Measurements from ENCODE around the gene PREX1.

Gene PREX1

DNA sequence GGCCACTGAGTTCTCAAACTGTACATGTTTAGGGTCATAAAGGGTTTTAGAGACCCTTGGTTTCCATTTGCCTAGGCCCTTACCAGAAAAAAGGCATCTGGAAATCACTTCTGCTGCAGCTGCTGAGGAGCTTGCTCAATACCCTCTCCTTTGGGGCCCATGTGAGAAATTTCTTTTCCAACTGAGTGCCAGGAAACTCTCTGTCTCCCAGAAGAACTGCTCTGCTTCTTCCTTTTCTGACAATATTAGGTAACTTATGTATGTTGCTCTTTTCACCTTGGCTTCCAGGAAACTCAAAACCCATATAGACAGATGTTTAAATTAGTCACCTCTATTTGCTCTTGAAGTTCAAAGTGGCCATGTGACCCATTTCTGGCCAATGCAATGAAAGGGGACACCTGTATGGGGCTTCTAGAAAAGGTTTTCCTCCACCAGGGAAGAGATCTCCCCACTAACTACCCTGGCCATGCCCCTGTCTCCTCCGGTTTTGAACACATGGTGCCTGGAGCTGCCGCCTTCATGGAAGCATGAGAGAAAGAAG, 121.6 kb downstream of the PREX1 start:
- H3K4me3 ChIP-seq (ENCODE audit: low read depth in 1 of 2, low read length in 2 of 2) = no peak overlapping the region
- H3K27me3 ChIP-seq (ENCODE audit: control insufficient read depth in 1 of 2, insufficient read depth in 2 of 2, low read length in 2 of 2) = no peaks in the 10 kb centered on the region
- H3K27ac ChIP-seq (ENCODE audit: low read depth, low read length) = no peak overlapping the region
- H3K4me1 ChIP-seq (ENCODE audit: control insufficient read depth in 1 of 2, insufficient read depth in 2 of 2, low read length in 2 of 2) = peaks cover 0 to 11% of the 10 kb centered on the region in 2 donors
- H3K9ac ChIP-seq (ENCODE audit: low read depth in 1 of 2, low read length in 2 of 2) = no peak overlapping the region
- H3K9me3 ChIP-seq (ENCODE audit: control insufficient read depth in 1 of 2, low read length in 2 of 2) = no peaks in the 10 kb centered on the region
- H3K36me3 ChIP-seq (ENCODE audit: control insufficient read depth in 1 of 2, insufficient read depth in 2 of 2, low read length in 2 of 2) = peaks cover 0 to 3% of the 10 kb centered on the region in 2 donors

GRCh38 chr20:48705240-48706115, 122.3 kb downstream of the PREX1 start:
- Histone ChIP-seq H3K9me3 (ENCODE audit: control insufficient read depth in 1 of 2, low read length in 2 of 2) (no peaks in the 10 kb centered on the region), H3K4me3 (ENCODE audit: low read depth in 1 of 2, low read length in 2 of 2) (no peak overlapping the region), H3K27me3 (ENCODE audit: control insufficient read depth in 1 of 2, insufficient read depth in 2 of 2, low read length in 2 of 2) (no peaks in the 10 kb centered on the region), H3K4me1 (ENCODE audit: control insufficient read depth in 1 of 2, insufficient read depth in 2 of 2, low read length in 2 of 2) (peaks cover 0 to 11% of the 10 kb centered on the region in 2 donors), H3K36me3 (ENCODE audit: control insufficient read depth in 1 of 2, insufficient read depth in 2 of 2, low read length in 2 of 2) (peaks cover 0 to 3% of the 10 kb centered on the region in 2 donors), H3K9ac (ENCODE audit: low read depth in 1 of 2, low read length in 2 of 2) (no peak overlapping the region), H3K27ac (ENCODE audit: low read depth, low read length) (no peak overlapping the region)

- Histone ChIP-seq H3K9me3 (ENCODE audit: control insufficient read depth in 1 of 2, low read length in 2 of 2) (no peaks in the 10 kb centered on the region), H3K27me3 (ENCODE audit: control insufficient read depth in 1 of 2, insufficient read depth in 2 of 2, low read length in 2 of 2) (no peaks in the 10 kb centered on the region), H3K4me1 (ENCODE audit: control insufficient read depth in 1 of 2, insufficient read depth in 2 of 2, low read length in 2 of 2) (peaks cover 0 to 11% of the 10 kb centered on the region in 2 donors), H3K9ac (ENCODE audit: low read depth in 1 of 2, low read length in 2 of 2) (no peak overlapping the region), H3K27ac (ENCODE audit: low read depth, low read length) (no peak overlapping the region), H3K4me3 (ENCODE audit: low read depth in 1 of 2, low read length in 2 of 2) (no peak overlapping the region), H3K36me3 (ENCODE audit: control insufficient read depth in 1 of 2, insufficient read depth in 2 of 2, low read length in 2 of 2) (peaks cover 4 to 5% of the 10 kb centered on the region in 2 donors)
Observed at GRCh38 chr20:48704761-48705160, 123.0 kb downstream of the PREX1 start.

GRCh38 chr20:48703511-48704219, 124.1 kb downstream of the PREX1 start:
- Histone ChIP-seq H3K27ac (ENCODE audit: low read depth, low read length) (no peak overlapping the region), H3K27me3 (ENCODE audit: control insufficient read depth in 1 of 2, insufficient read depth in 2 of 2, low read length in 2 of 2) (no peaks in the 10 kb centered on the region), H3K9ac (ENCODE audit: low read depth in 1 of 2, low read length in 2 of 2) (no peak overlapping the region), H3K9me3 (ENCODE audit: control insufficient read depth in 1 of 2, low read length in 2 of 2) (no peaks in the 10 kb centered on the region), H3K36me3 (ENCODE audit: control insufficient read depth in 1 of 2, insufficient read depth in 2 of 2, low read length in 2 of 2) (peaks cover 5 to 10% of the 10 kb centered on the region in 2 donors), H3K4me3 (ENCODE audit: low read depth in 1 of 2, low read length in 2 of 2) (no peak overlapping the region), H3K4me1 (ENCODE audit: control insufficient read depth in 1 of 2, insufficient read depth in 2 of 2, low read length in 2 of 2) (peaks cover 0 to 11% of the 10 kb centered on the region in 2 donors)

- Histone ChIP-seq H3K4me1 (ENCODE audit: control insufficient read depth in 1 of 2, insufficient read depth in 2 of 2, low read length in 2 of 2) (peaks cover under 1 to 17% of the 10 kb centered on the region in 2 donors), H3K36me3 (ENCODE audit: control insufficient read depth in 1 of 2, insufficient read depth in 2 of 2, low read length in 2 of 2) (peaks cover 5 to 11% of the 10 kb centered on the region in 2 donors), H3K27ac (ENCODE audit: low read depth, low read length) (no peak overlapping the region)
Observed at GRCh38 chr20:48703107-48703506, 124.7 kb downstream of the PREX1 start.

DNA sequence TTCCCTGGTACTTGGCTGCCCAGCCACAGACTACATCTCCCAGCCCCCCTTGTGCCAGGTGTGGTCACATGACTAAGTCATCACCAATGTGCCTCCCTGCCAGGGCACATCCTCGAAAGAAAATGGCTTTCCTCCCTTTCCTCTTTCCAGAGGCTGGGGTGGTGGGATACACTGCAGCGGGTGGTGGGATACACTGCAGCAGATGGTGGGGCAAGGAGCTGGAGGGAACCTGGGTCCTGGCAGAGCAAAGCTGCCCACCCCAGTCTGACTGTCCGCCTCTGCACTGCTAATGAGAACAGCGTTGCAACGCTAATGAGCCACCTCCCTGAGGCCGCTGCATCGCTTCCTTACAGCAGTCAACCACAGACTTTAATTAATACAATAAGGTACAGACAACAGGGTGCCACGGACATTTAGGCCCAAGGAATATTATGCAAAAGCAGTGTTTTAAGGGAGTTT, 125.3 kb downstream of the PREX1 start:
- Histone ChIP-seq H3K27ac (ENCODE audit: low read depth, low read length) (no peak overlapping the region), H3K9ac (ENCODE audit: low read depth in 1 of 2, low read length in 2 of 2) (no peak overlapping the region), H3K36me3 (ENCODE audit: control insufficient read depth in 1 of 2, insufficient read depth in 2 of 2, low read length in 2 of 2) (peaks cover 5 to 11% of the 10 kb centered on the region in 2 donors), H3K9me3 (ENCODE audit: control insufficient read depth in 1 of 2, low read length in 2 of 2) (no peaks in the 10 kb centered on the region), H3K4me1 (ENCODE audit: control insufficient read depth in 1 of 2, insufficient read depth in 2 of 2, low read length in 2 of 2) (peaks cover 7 to 22% of the 10 kb centered on the region in 2 donors), H3K27me3 (ENCODE audit: control insufficient read depth in 1 of 2, insufficient read depth in 2 of 2, low read length in 2 of 2) (no peaks in the 10 kb centered on the region), H3K4me3 (ENCODE audit: low read depth in 1 of 2, low read length in 2 of 2) (no peak overlapping the region)

More at GRCh38 chr20:48703107-48703506, 124.7 kb downstream of the PREX1 start:
- Histone ChIP-seq H3K9me3 (ENCODE audit: control insufficient read depth in 1 of 2, low read length in 2 of 2) (no peaks in the 10 kb centered on the region), H3K4me3 (ENCODE audit: low read depth in 1 of 2, low read length in 2 of 2) (no peak overlapping the region), H3K27me3 (ENCODE audit: control insufficient read depth in 1 of 2, insufficient read depth in 2 of 2, low read length in 2 of 2) (no peaks in the 10 kb centered on the region), H3K9ac (ENCODE audit: low read depth in 1 of 2, low read length in 2 of 2) (no peak overlapping the region)

- H3K27me3 ChIP-seq (ENCODE audit: control insufficient read depth in 1 of 2, insufficient read depth in 2 of 2, low read length in 2 of 2) = no peaks in the 10 kb centered on the region
- no peaks in the 10 kb centered on the region for H3K9me3 ChIP-seq (ENCODE audit: control insufficient read depth in 1 of 2, low read length in 2 of 2)
- H3K36me3 ChIP-seq (ENCODE audit: control insufficient read depth in 1 of 2, insufficient read depth in 2 of 2, low read length in 2 of 2) = peaks cover 5 to 11% of the 10 kb centered on the region in 2 donors
- peaks cover 7 to 19% of the 10 kb centered on the region in 2 donors for H3K4me1 ChIP-seq (ENCODE audit: control insufficient read depth in 1 of 2, insufficient read depth in 2 of 2, low read length in 2 of 2)
- no peak overlapping the region for H3K27ac ChIP-seq (ENCODE audit: low read depth, low read length)
- H3K9ac ChIP-seq (ENCODE audit: low read depth in 1 of 2, low read length in 2 of 2) = no peak overlapping the region
- no peak overlapping the region for H3K4me3 ChIP-seq (ENCODE audit: low read depth in 1 of 2, low read length in 2 of 2)
Observed at GRCh38 chr20:48701702-48702101, 126.1 kb downstream of the PREX1 start.

DNA sequence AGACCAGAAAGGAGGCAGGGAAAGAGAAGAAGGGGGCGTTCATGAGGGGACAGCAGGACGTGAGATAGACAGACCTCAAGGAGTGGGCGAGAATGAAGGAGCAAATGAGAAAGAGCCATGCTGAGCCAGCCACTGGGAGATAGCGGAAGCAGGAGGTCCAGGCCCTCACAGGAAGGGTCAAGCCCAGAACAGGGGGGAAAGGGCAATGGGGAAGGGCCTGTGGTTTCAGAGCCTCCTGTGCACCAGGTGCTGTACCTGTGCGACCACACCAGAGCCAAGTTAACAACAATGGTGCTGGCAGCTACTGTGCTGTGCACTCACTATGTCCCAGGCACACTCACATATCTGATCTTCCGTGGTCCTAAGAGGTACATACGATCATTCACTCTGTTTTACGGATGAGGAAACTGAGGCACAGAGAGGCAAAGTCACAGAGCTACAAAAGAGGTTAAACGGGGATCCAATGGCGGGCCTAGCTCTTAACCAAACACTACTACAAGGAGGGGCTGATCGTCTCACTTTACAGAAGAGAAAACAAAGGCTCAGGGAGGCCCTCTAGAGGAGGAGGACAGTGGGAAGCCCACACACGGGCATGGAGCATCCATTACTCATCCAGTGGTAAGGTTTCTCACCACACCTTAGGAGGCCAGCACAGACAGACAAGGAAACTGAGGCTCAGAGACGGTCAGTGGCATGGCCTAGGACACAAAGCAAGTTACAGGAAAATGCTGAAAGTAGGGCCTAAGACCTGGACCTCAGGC, 129.1 kb downstream of the PREX1 start:
- H3K9ac ChIP-seq (ENCODE audit: low read depth in 1 of 2, low read length in 2 of 2) = no peak overlapping the region
- no peak overlapping the region for H3K27ac ChIP-seq (ENCODE audit: low read depth, low read length)

DNA sequence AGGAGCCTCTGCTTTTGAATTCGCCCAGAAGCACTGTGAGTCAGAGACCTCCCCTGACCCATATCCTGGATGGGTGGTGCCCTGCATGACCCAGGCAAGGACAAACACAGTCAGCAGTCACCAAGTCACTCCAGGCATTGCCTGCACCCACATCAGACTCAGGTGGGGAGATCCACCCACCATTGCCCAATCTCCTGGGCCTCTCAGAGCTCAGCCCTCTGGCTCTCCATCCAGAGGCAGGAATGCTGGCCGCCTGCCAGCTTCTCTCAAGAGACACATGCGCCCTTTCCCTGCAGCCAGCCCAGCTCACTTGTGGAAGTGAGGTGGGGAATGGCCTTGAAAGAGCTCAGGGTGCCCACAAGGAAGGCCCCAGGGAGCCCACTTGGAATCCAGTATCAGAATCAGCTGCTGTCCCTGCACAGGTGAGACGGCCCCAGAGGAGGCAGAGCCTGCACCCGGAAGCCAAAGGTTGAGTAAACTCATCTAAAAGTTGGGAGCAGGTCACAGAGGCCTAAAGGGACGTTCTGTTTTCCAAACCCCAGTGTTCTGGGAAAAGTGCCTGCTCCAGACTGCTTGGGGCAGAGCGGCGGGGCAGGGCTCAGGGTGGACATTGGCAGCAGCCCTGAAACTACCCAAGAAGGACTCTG, 129.8 kb downstream of the PREX1 start:
- Histone ChIP-seq H3K4me1 (ENCODE audit: control insufficient read depth in 1 of 2, insufficient read depth in 2 of 2, low read length in 2 of 2) (peaks cover 10 to 16% of the 10 kb centered on the region in 2 donors), H3K27ac (ENCODE audit: low read depth, low read length) (no peak overlapping the region), H3K9ac (ENCODE audit: low read depth in 1 of 2, low read length in 2 of 2) (no peak overlapping the region), H3K4me3 (ENCODE audit: low read depth in 1 of 2, low read length in 2 of 2) (no peak overlapping the region), H3K27me3 (ENCODE audit: control insufficient read depth in 1 of 2, insufficient read depth in 2 of 2, low read length in 2 of 2) (no peaks in the 10 kb centered on the region), H3K9me3 (ENCODE audit: control insufficient read depth in 1 of 2, low read length in 2 of 2) (no peaks in the 10 kb centered on the region), H3K36me3 (ENCODE audit: control insufficient read depth in 1 of 2, insufficient read depth in 2 of 2, low read length in 2 of 2) (peaks cover 5 to 14% of the 10 kb centered on the region in 2 donors)

More for the DNA sequence above, 129.1 kb downstream of the PREX1 start:
- no peaks in the 10 kb centered on the region for H3K9me3 ChIP-seq (ENCODE audit: control insufficient read depth in 1 of 2, low read length in 2 of 2)
- H3K4me3 ChIP-seq (ENCODE audit: low read depth in 1 of 2, low read length in 2 of 2) = no peak overlapping the region
- H3K27me3 ChIP-seq (ENCODE audit: control insufficient read depth in 1 of 2, insufficient read depth in 2 of 2, low read length in 2 of 2) = no peaks in the 10 kb centered on the region
- H3K36me3 ChIP-seq (ENCODE audit: control insufficient read depth in 1 of 2, insufficient read depth in 2 of 2, low read length in 2 of 2) = peaks cover 5 to 14% of the 10 kb centered on the region in 2 donors
- peaks cover 10 to 16% of the 10 kb centered on the region in 2 donors for H3K4me1 ChIP-seq (ENCODE audit: control insufficient read depth in 1 of 2, insufficient read depth in 2 of 2, low read length in 2 of 2)
